Measurements from ENCODE around the gene ITPK1.

GRCh38 chr14:93023039-93023438 is 92.7 kb downstream of the ITPK1 start:
- TF ChIP-seq CTCF (conservative IDR thresholded peaks at IDR 0.05) (no peak), EZH2 (IDR thresholded peaks at IDR 0.05; ENCODE audit: low read depth) (no peak)
